Measurements from ENCODE around the gene SLC25A26. TPM values are rescaled to one million over a fixed set of nuclear protein-coding genes. Genes with fewer than 3 reads are reported as not detected.

The SLC25A26 gene
- total RNA-seq, 1 donor from 2014 or later, result 12.4 TPM

- intact Hi-C loops (cut with micrococcal nuclease), result loop anchor here (1.0 to 10.0 kb wide), 5 partner anchors 91 to 601 kb away; partner anchors contain the start of genes KBTBD8 and LRIG1
These were observed 172.7 kb downstream of the SLC25A26 start for GRCh38 chr3:66393333-66394005.

GRCh38 chr3:66394019-66394752, 173.4 kb downstream of the SLC25A26 start:
- intact Hi-C loops (cut with micrococcal nuclease), result loop anchor here (1.0 to 10.0 kb wide), 4 partner anchors 107 to 601 kb away; partner anchors contain the start of genes KBTBD8 and LRIG1

- intact Hi-C loops (cut with micrococcal nuclease), result loop anchor here (1.0 to 10.0 kb wide), 4 partner anchors 106 to 600 kb away; partner anchors contain the start of genes KBTBD8 and LRIG1
These were observed 174.0 kb downstream of the SLC25A26 start for GRCh38 chr3:66394753-66395249.

- intact Hi-C loops (cut with micrococcal nuclease), result loop anchor here (10.0 kb wide), 1 partner anchor 599 kb away; the partner anchor contains the start of gene KBTBD8
These were observed 174.8 kb downstream of the SLC25A26 start for GRCh38 chr3:66395635-66396034.

GRCh38 chr3:66396161-66396760, 175.5 kb downstream of the SLC25A26 start:
- intact Hi-C loops (cut with micrococcal nuclease), result loop anchor here (10.0 kb wide), 1 partner anchor 599 kb away; the partner anchor contains the start of gene KBTBD8

GRCh38 chr3:66396888-66397287, 176.1 kb downstream of the SLC25A26 start:
- intact Hi-C loops (cut with micrococcal nuclease), result loop anchor here (10.0 kb wide), 1 partner anchor 598 kb away; the partner anchor contains the start of gene KBTBD8

GRCh38 chr3:66397745-66398144, 176.9 kb downstream of the SLC25A26 start:
- intact Hi-C loops (cut with micrococcal nuclease), result loop anchor here (10.0 kb wide), 1 partner anchor 597 kb away; the partner anchor contains the start of gene KBTBD8

- intact Hi-C loops (cut with micrococcal nuclease), result loop anchor here (10.0 kb wide), 1 partner anchor 596 kb away; the partner anchor contains the start of gene KBTBD8
These were observed 177.6 kb downstream of the SLC25A26 start for GRCh38 chr3:66398228-66399025.

- intact Hi-C loops (cut with micrococcal nuclease), result loop anchor here (10.0 kb wide), 1 partner anchor 595 kb away; the partner anchor contains the start of gene KBTBD8
These were observed 178.9 kb downstream of the SLC25A26 start for GRCh38 chr3:66399529-66400232.

GRCh38 chr3:66400411-66401156, 179.8 kb downstream of the SLC25A26 start:
- intact Hi-C loops (cut with micrococcal nuclease), result no loop called here

GRCh38 chr3:66401157-66401550, 180.4 kb downstream of the SLC25A26 start:
- intact Hi-C loops (cut with micrococcal nuclease), result no loop called here

- intact Hi-C loops (cut with micrococcal nuclease), result no loop called here
These were observed 181.1 kb downstream of the SLC25A26 start for GRCh38 chr3:66401675-66402491.

- intact Hi-C loops (cut with micrococcal nuclease), result no loop called here
These were observed 181.9 kb downstream of the SLC25A26 start for GRCh38 chr3:66402596-66403290.

- intact Hi-C loops (cut with micrococcal nuclease), result no loop called here
These were observed 182.7 kb downstream of the SLC25A26 start for GRCh38 chr3:66403323-66403990.

GRCh38 chr3:66404197-66404596, 183.4 kb downstream of the SLC25A26 start:
- intact Hi-C loops (cut with micrococcal nuclease), result no loop called here

- intact Hi-C loops (cut with micrococcal nuclease), result no loop called here
These were observed 184.3 kb downstream of the SLC25A26 start for GRCh38 chr3:66404903-66405700.
